Liver (tissue), 9 donors: ENCODE data around the gene ERCC3. TPM values are rescaled to one million over a fixed set of nuclear protein-coding genes. Genes with fewer than 3 reads are reported as not detected.

Source experiments
- DNase-seq: peaks from one replicate; pipeline ENCODE4 v3.0.0-alpha.2; 2017; ENCODE audit warnings: low spot score
- H3K27ac ChIP-seq, 2 donors: one replicate each; pipeline ENCODE4 v1.7.0; 2013; ENCODE audit warnings: inconsistent platforms in 2 of 2, low read length in 2 of 2, control low read depth in 1 of 2, low read depth in 1 of 2, mild to moderate bottlenecking in 1 of 2
- H3K27me3 ChIP-seq, 4 donors: one replicate each; pipeline versions ENCODE4 v1.6.1 to v1.7.0; 2013; ENCODE audit warnings: low read length in 3 of 4, inconsistent platforms in 1 of 4, mild to moderate bottlenecking in 1 of 4, moderate library complexity in 1 of 4; ENCODE audit not compliant: control insufficient read depth in 4 of 4, insufficient read depth in 4 of 4
- H3K36me3 ChIP-seq, 4 donors: one replicate each; pipeline versions ENCODE4 v1.6.1 to v1.7.0; 2013; ENCODE audit warnings: low read length in 3 of 4, mild to moderate bottlenecking in 3 of 4, low read depth in 1 of 4, moderate library complexity in 1 of 4; ENCODE audit not compliant: control insufficient read depth in 4 of 4, insufficient read depth in 3 of 4
- H3K4me1 ChIP-seq, 4 donors: one replicate each; pipeline versions ENCODE4 v1.6.1 to v1.7.0; 2013; ENCODE audit warnings: low read length in 3 of 4, mild to moderate bottlenecking in 3 of 4, moderate library complexity in 1 of 4; ENCODE audit not compliant: control insufficient read depth in 4 of 4, insufficient read depth in 4 of 4
- H3K4me3 ChIP-seq, 3 donors: one replicate each; pipeline versions ENCODE4 v1.6.1 to v1.7.0; 2013; ENCODE audit warnings: low read length in 3 of 3, control low read depth in 1 of 3, low read depth in 1 of 3, mild to moderate bottlenecking in 1 of 3
- H3K9ac ChIP-seq, 2 donors: one replicate each; pipeline ENCODE4 v1.7.0; 2013; ENCODE audit warnings: low read length in 2 of 2, mild to moderate bottlenecking in 2 of 2, moderate library complexity in 2 of 2, control low read depth in 1 of 2, low read depth in 1 of 2
- H3K9me3 ChIP-seq, 4 donors: one replicate each; pipeline versions ENCODE4 v1.6.1 to v1.7.0; 2013; ENCODE audit warnings: low read length in 3 of 4; ENCODE audit not compliant: control insufficient read depth in 4 of 4
- ATF3 ChIP-seq: IDR thresholded peaks from 2 replicates; pipeline ENCODE4 v1.6.1; 2016; ENCODE audit warnings: antibody characterized with exemption
- CTCF ChIP-seq: fragments of 150-350 bp; IDR thresholded peaks from 2 replicates; pipeline ENCODE4 v1.5.1; 2017; ENCODE audit warnings: improper control_type of control experiment, low read depth, low read length; ENCODE audit not compliant: missing input control
- EGR1 ChIP-seq, 2 donors: IDR thresholded peaks; 2 replicates each; pipeline ENCODE4 v1.6.1; 2016 to 2018; ENCODE audit warnings: antibody characterized with exemption in 2 of 2, low read depth in 2 of 2
- FOXA1 ChIP-seq: IDR thresholded peaks from 2 replicates; pipeline ENCODE4 v1.6.1; 2016; ENCODE audit warnings: antibody characterized with exemption
- FOXA2 ChIP-seq: IDR thresholded peaks from 2 replicates; pipeline ENCODE4 v1.6.1; 2016; ENCODE audit warnings: antibody characterized with exemption
- GABPA ChIP-seq, 2 donors: IDR thresholded peaks in 1 of 2; conservative IDR thresholded peaks in 1 of 2; 2 replicates each; pipeline ENCODE4 v1.6.1; 2016; ENCODE audit warnings: antibody characterized with exemption in 2 of 2, mild to moderate bottlenecking in 1 of 2, moderate library complexity in 1 of 2
- HNF4A ChIP-seq, 2 donors: conservative IDR thresholded peaks; 2 replicates each; pipeline ENCODE4 v1.6.1; 2016; ENCODE audit warnings: antibody characterized with exemption in 2 of 2, mild to moderate bottlenecking in 2 of 2
- HNF4G ChIP-seq: IDR thresholded peaks from 2 replicates; pipeline ENCODE4 v1.6.1; 2016; ENCODE audit warnings: antibody characterized with exemption
- JUND ChIP-seq, 2 donors: IDR thresholded peaks; 2 replicates each; pipeline ENCODE4 v1.6.1; 2016; ENCODE audit warnings: antibody characterized with exemption in 2 of 2
- MAX ChIP-seq: IDR thresholded peaks from 2 replicates; pipeline ENCODE4 v1.6.1; 2016; ENCODE audit warnings: antibody characterized with exemption
- NR2F2 ChIP-seq: IDR thresholded peaks from 2 replicates; pipeline ENCODE4 v1.6.1; 2016; ENCODE audit warnings: antibody characterized with exemption
- RAD21 ChIP-seq, 2 donors: IDR thresholded peaks; 2 replicates each; pipeline ENCODE4 v1.6.1; 2016; ENCODE audit warnings: antibody characterized with exemption in 2 of 2, mild to moderate bottlenecking in 2 of 2
- REST ChIP-seq: IDR thresholded peaks from 2 replicates; pipeline ENCODE4 v1.6.1; 2016; ENCODE audit warnings: antibody characterized with exemption, mild to moderate bottlenecking
- RXRA ChIP-seq, 2 donors: IDR thresholded peaks; 2 replicates each; pipeline ENCODE4 v1.6.1; 2017 to 2018; ENCODE audit warnings: antibody characterized with exemption in 2 of 2, mild to moderate bottlenecking in 1 of 2
- SP1 ChIP-seq: IDR thresholded peaks from 2 replicates; pipeline ENCODE4 v1.6.1; 2018; ENCODE audit warnings: antibody characterized with exemption, mild to moderate bottlenecking
- TAF1 ChIP-seq: conservative IDR thresholded peaks from 2 replicates; pipeline ENCODE4 v1.6.1; 2016; ENCODE audit warnings: antibody characterized with exemption, mild to moderate bottlenecking
- YY1 ChIP-seq: IDR thresholded peaks from 2 replicates; pipeline ENCODE4 v1.6.1; 2016; ENCODE audit warnings: antibody characterized with exemption, mild to moderate bottlenecking
- ZBTB33 ChIP-seq: IDR thresholded peaks from 2 replicates; pipeline ENCODE4 v1.6.1; 2016; ENCODE audit warnings: antibody characterized with exemption
- WGBS: extraction: QIAGEN DNeasy Blood & Tissue Kit; methylation state at CpG from one replicate; pipeline ENCODE4 v1.1.7; 2013; 5-methylcytosine and 5-hydroxymethylcytosine counted together
- polyA plus RNA-seq, 2 donors: library from polyadenylated mRNA; stranded (reverse) in 1 of 2; unstranded in 1 of 2; fragments of 200-250 nt in 1 of 2; fragments of >200 nt in 1 of 2; fragmentation: Nextera tagmentation in 1 of 2; extraction: Ambion mirVana in 1 of 2; gene quantifications; one replicate each; pipeline versions ENCODE4 v1.2.1 to v1.2.3, GENCODE V29; 2013 to 2015
- total RNA-seq, 2 donors: library from RNA; depleted of rRNA; stranded (reverse); fragments of >200 nt; gene quantifications; one replicate each; pipeline ENCODE4 v1.2.3, GENCODE V29; 2014
- donor health status: healthy.
- donor health status: healthy.
- donor health status: healthy.
- donor health status: healthy.
- donor health status: healthy.

The ERCC3 gene
- total and polyA plus RNA-seq, 4 donors: 12.4 to 38.3 (median 17.4) TPM

GRCh38 chr2:127275789-127276188, 18.2 kb downstream of the ERCC3 start (continued):
- TF ChIP-seq NR2F2: no peak

- H3K27ac ChIP-seq: no peak overlapping the region
- H3K27me3 ChIP-seq: no peaks in the 10 kb centered on the region
- H3K36me3 ChIP-seq: peaks cover 14 to 68% (median 40%) of the 10 kb centered on the region in 4 donors
- no peak overlapping the region for H3K4me3 ChIP-seq
- H3K9ac ChIP-seq: no peak overlapping the region
- WGBS: 98% methylated on average over 3 of the region's 3 CpGs
- H3K4me1 ChIP-seq: no peaks in the 10 kb centered on the region
- no peaks in the 10 kb centered on the region for H3K9me3 ChIP-seq
- DNase-seq: no peak
- TF ChIP-seq CTCF (no peak), TAF1 (no peak), ZBTB33 (no peak), RAD21 (IDR thresholded peaks at IDR 0.05) (no peak), HNF4A (conservative IDR thresholded peaks at IDR 0.05) (no peak), ATF3 (no peak), YY1 (no peak), REST (no peak), FOXA2 (no peak), HNF4G (no peak), JUND (IDR thresholded peaks at IDR 0.05) (no peak), FOXA1 (no peak), RXRA (IDR thresholded peaks at IDR 0.05) (no peak), EGR1 (IDR thresholded peaks at IDR 0.05; ENCODE audit: low read depth in 2 of 2) (no peak), MAX (no peak), NR2F2 (no peak), GABPA (IDR thresholded peaks at IDR 0.05 in 1 of 2, conservative IDR thresholded peaks at IDR 0.05 in 1 of 2) (no peak), SP1 (no peak)
Observed at GRCh38 chr2:127275356-127275755, 18.6 kb downstream of the ERCC3 start.
